Measurements from ENCODE around the gene VEPH1. TPM values are rescaled to one million over a fixed set of nuclear protein-coding genes. Genes with fewer than 3 reads are reported as not detected.

The VEPH1 gene
- total RNA-seq, 1 donor from 2014 or later: 8.8 TPM

GRCh38 chr3:157220883-157221282 lies 282.3 kb downstream of the VEPH1 start:
- H3K36me3 Mint-ChIP-seq (ENCODE audit: low read depth): no peaks in the 10 kb centered on the region
- no peak overlapping the region for H3K4me3 Mint-ChIP-seq
- DNase-seq (ENCODE audit: low read depth, low spot score): no peak
- H3K4me1 Mint-ChIP-seq: peaks cover 14% of the 10 kb centered on the region
- no peaks in the 10 kb centered on the region for H3K9me3 Mint-ChIP-seq
- no peak for TF ChIP-seq CTCF (conservative IDR thresholded peaks at IDR 0.05)
- no peaks in the 10 kb centered on the region for H3K27me3 Mint-ChIP-seq (ENCODE audit: low read depth)
- H3K27ac Mint-ChIP-seq (ENCODE audit: unreplicated experiment): no peak overlapping the region

GRCh38 chr3:157220211-157220610 lies 283.0 kb downstream of the VEPH1 start:
- Mint-ChIP-seq H3K27ac (ENCODE audit: unreplicated experiment) (no peak overlapping the region), H3K4me1 (peaks cover 14% of the 10 kb centered on the region), H3K4me3 (no peak overlapping the region), H3K27me3 (ENCODE audit: low read depth) (no peaks in the 10 kb centered on the region), H3K36me3 (ENCODE audit: low read depth) (no peaks in the 10 kb centered on the region), H3K9me3 (no peaks in the 10 kb centered on the region)
- no peak for TF ChIP-seq CTCF (conservative IDR thresholded peaks at IDR 0.05)
- no peak for DNase-seq (ENCODE audit: low read depth, low spot score)

GRCh38 chr3:157219215-157219614 lies 284.0 kb downstream of the VEPH1 start:
- H3K4me1 Mint-ChIP-seq: peaks cover 14% of the 10 kb centered on the region
- DNase-seq (ENCODE audit: low read depth, low spot score): no peak
- TF ChIP-seq CTCF (conservative IDR thresholded peaks at IDR 0.05): no peak
- H3K4me3 Mint-ChIP-seq: no peak overlapping the region
- H3K27ac Mint-ChIP-seq (ENCODE audit: unreplicated experiment): no peak overlapping the region
- no peaks in the 10 kb centered on the region for H3K36me3 Mint-ChIP-seq (ENCODE audit: low read depth)
- no peaks in the 10 kb centered on the region for H3K27me3 Mint-ChIP-seq (ENCODE audit: low read depth)
- H3K9me3 Mint-ChIP-seq: no peaks in the 10 kb centered on the region

Other genes with a start within 250 kb of the VEPH1 start
- 41.1 and 45.6 TPM in 2 replicates for gene PTX3, start 66.6 kb downstream of the VEPH1 start, total RNA-seq